WTC11 (cell line): ENCODE results near the gene AMELX. TPM values are rescaled to one million over a fixed set of nuclear protein-coding genes. Genes with fewer than 3 reads are reported as not detected.

Experiments
- ATAC-seq: fragments of 200-7000 bp; cut with Tn5 transposase; 2 replicates; pipeline ENCODE4 v1.10.0; 2021; ENCODE audit warnings: mild to moderate bottlenecking, moderate library complexity
- CTCF ChIA-PET: fragments of 300-600 bp; sonication (Branson Sonifier 250); formaldehyde crosslinking; loops from one replicate; lab custom pipeline; 2021; ENCODE audit warnings: antibody characterized with exemption; lab: Charles Lee
- POLR2A ChIA-PET: fragments of 350-600 bp; sonication (Branson Sonifier 250); formaldehyde crosslinking; loops from one replicate; lab custom pipeline; 2021; ENCODE audit warnings: antibody characterized with exemption; lab: Charles Lee
- DNase-seq: peaks from one replicate; pipeline ENCODE4 v3.0.0; 2021; ENCODE audit warnings: low spot score
- H3K27ac Mint-ChIP-seq: 2 replicates; pipeline ENCODE4 v1.8.0; 2021; ENCODE audit warnings: mixed read lengths
- H3K27me3 Mint-ChIP-seq: 2 replicates; pipeline ENCODE4 v1.8.0; 2021; ENCODE audit warnings: low read depth, mild to moderate bottlenecking, moderate library complexity, mixed read lengths
- H3K36me3 Mint-ChIP-seq: 2 replicates; pipeline ENCODE4 v1.8.0; 2021; ENCODE audit warnings: mixed read lengths
- H3K4me1 Mint-ChIP-seq: 2 replicates; pipeline ENCODE4 v1.8.0; 2022; ENCODE audit warnings: mixed read lengths
- H3K4me3 Mint-ChIP-seq: 2 replicates; pipeline ENCODE4 v1.8.0; 2021; ENCODE audit warnings: mild to moderate bottlenecking, moderate library complexity, mixed read lengths
- H3K9me3 Mint-ChIP-seq: 2 replicates; pipeline ENCODE4 v1.8.0; 2021; ENCODE audit warnings: mixed read lengths
- AR ChIP-seq: fragments of 250-450 bp; sonication (Bioruptor Pico); IDR thresholded peaks from 2 replicates; pipeline ENCODE4 v1.9.0; 2021; ENCODE audit warnings: mild to moderate bottlenecking
- ARID4B ChIP-seq: sonication (generic); formaldehyde crosslinking; IDR thresholded peaks from 2 replicates; pipeline ENCODE4 v1.8.0; 2023; ENCODE audit warnings: missing genetic modification reagents, mild to moderate bottlenecking, borderline replicate concordance
- ATF6 ChIP-seq: sonication (generic); formaldehyde crosslinking; IDR thresholded peaks from 2 replicates; pipeline ENCODE4 v1.8.1; 2023; ENCODE audit warnings: mild to moderate bottlenecking, missing genetic modification reagents
- E2F1 ChIP-seq: sonication (generic); formaldehyde crosslinking; IDR thresholded peaks from 2 replicates; pipeline ENCODE4 v1.8.0; 2022; ENCODE audit warnings: mild to moderate bottlenecking, missing genetic modification reagents
- ERG ChIP-seq: fragments of 250-450 bp; sonication (Bioruptor Pico); IDR thresholded peaks from 2 replicates; pipeline ENCODE4 v1.8.0; 2021; ENCODE audit warnings: mild to moderate bottlenecking
- ESRRA ChIP-seq: sonication (generic); formaldehyde crosslinking; IDR thresholded peaks from 2 replicates; pipeline ENCODE4 v1.8.1; 2022; ENCODE audit warnings: mild to moderate bottlenecking, missing genetic modification reagents, borderline replicate concordance
- FOXJ3 ChIP-seq: sonication (generic); formaldehyde crosslinking; IDR thresholded peaks from 2 replicates; pipeline ENCODE4 v1.9.0; 2021; ENCODE audit warnings: missing genetic modification reagents, mild to moderate bottlenecking, borderline replicate concordance
- FOXK1 ChIP-seq: sonication (generic); formaldehyde crosslinking; IDR thresholded peaks from 2 replicates; pipeline ENCODE4 v1.8.0; 2022; ENCODE audit warnings: mild to moderate bottlenecking, moderate library complexity, missing genetic modification reagents
- FOXP4 ChIP-seq: sonication (generic); formaldehyde crosslinking; IDR thresholded peaks from 2 replicates; pipeline ENCODE4 v1.8.0; 2022; ENCODE audit warnings: mild to moderate bottlenecking, missing genetic modification reagents
- HMGXB4 ChIP-seq: sonication (generic); formaldehyde crosslinking; IDR thresholded peaks from 2 replicates; pipeline ENCODE4 v1.8.1; 2023; ENCODE audit warnings: mild to moderate bottlenecking, moderate library complexity, missing genetic modification reagents
- NFE2L1 ChIP-seq: sonication (generic); formaldehyde crosslinking; IDR thresholded peaks from 2 replicates; pipeline ENCODE4 v1.8.1; 2023; ENCODE audit warnings: missing genetic modification reagents
- NR3C1 ChIP-seq: sonication (generic); formaldehyde crosslinking; conservative IDR thresholded peaks from 2 replicates; pipeline ENCODE4 v1.8.1; 2023; ENCODE audit warnings: low read depth, mild to moderate bottlenecking, missing genetic modification reagents
- PREB ChIP-seq: sonication (generic); formaldehyde crosslinking; IDR thresholded peaks from 2 replicates; pipeline ENCODE4 v1.8.1; 2022; ENCODE audit warnings: mild to moderate bottlenecking, missing genetic modification reagents, moderate library complexity, borderline replicate concordance
- ZNF423 ChIP-seq: fragments of 250-450 bp; sonication (Bioruptor Pico); IDR thresholded peaks from 2 replicates; pipeline ENCODE4 v2.1.2; 2022; ENCODE audit warnings: mild to moderate bottlenecking, moderate library complexity
- total RNA-seq: library from RNA; stranded (reverse); gene quantifications from 3 replicates; pipeline ENCODE4 v1.2.3, GENCODE V29; 2021

The AMELX gene
- total RNA-seq, 1 experiment from 2014 or later: not detected

GRCh38 chrX:11290416-11291102 lies 2.7 kb upstream of the AMELX start (continued):
- no peak for TF ChIP-seq ERG (CRISPR knock-in tag)
- TF ChIP-seq ATF6 (CRISPR knock-in tag): no peak
- no peak for TF ChIP-seq FOXK1 (CRISPR knock-in tag)
- TF ChIP-seq, all 79 proteins: peak for 0

GRCh38 chrX:11296051-11296450 lies 2.8 kb downstream of the AMELX start:
- Mint-ChIP-seq H3K9me3 (no peaks in the 10 kb centered on the region), H3K36me3 (no peaks in the 10 kb centered on the region)
- DNase-seq: no peak
- no peak for ATAC-seq
- no peak for TF ChIP-seq NR3C1 (CRISPR knock-in tag)
- no peak for TF ChIP-seq FOXJ3 (CRISPR knock-in tag)
- TF ChIP-seq HMGXB4 (CRISPR knock-in tag): no peak
- TF ChIP-seq NFE2L1 (CRISPR knock-in tag): no peak
- TF ChIP-seq ZNF423 (CRISPR knock-in tag): no peak
- TF ChIP-seq PREB (CRISPR knock-in tag): no peak
- TF ChIP-seq ARID4B (CRISPR knock-in tag): no peak
- TF ChIP-seq AR (CRISPR knock-in tag): no peak
- no peak for TF ChIP-seq FOXP4 (CRISPR knock-in tag)
- TF ChIP-seq ESRRA (CRISPR knock-in tag): no peak
- no peak for TF ChIP-seq E2F1 (CRISPR knock-in tag)
- TF ChIP-seq, all 79 proteins: peak for 0
- H3K27ac Mint-ChIP-seq: no peak overlapping the region
- no peak overlapping the region for H3K4me3 Mint-ChIP-seq
- ChIA-PET CTCF (no interaction called here), POLR2A (no interaction called here)
- peaks cover 84% of the 10 kb centered on the region for H3K27me3 Mint-ChIP-seq
- peaks cover 7% of the 10 kb centered on the region for H3K4me1 Mint-ChIP-seq
